K562 (cell line): ENCODE data around the gene ARL11. TPM values are rescaled to one million over a fixed set of nuclear protein-coding genes. Genes with fewer than 3 reads are reported as not detected.

Source experiments
- CEBPG ChIP-seq, 3 experiments: fragments of 200-800 bp in 1 of 3; sonication (Bioruptor generic) in 1 of 3; sonication (generic) in 1 of 3; formaldehyde crosslinking in 1 of 3; IDR thresholded peaks in 2 of 3; conservative IDR thresholded peaks in 1 of 3; 2 replicates each; pipeline versions ENCODE4 v1.6.1 to v1.8.0; 2016 to 2022; ENCODE audit warnings: missing compliant biosample characterization in 2 of 3, missing genetic modification characterization in 2 of 3, mild to moderate bottlenecking in 1 of 3, missing genetic modification reagents in 1 of 3
- CTBP1 ChIP-seq: fragments of 450-650 bp; IDR thresholded peaks from 2 replicates; pipeline ENCODE4 v1.6.1; 2016; ENCODE audit warnings: borderline replicate concordance
- ESRRA ChIP-seq: fragments of 450-650 bp; IDR thresholded peaks from 2 replicates; pipeline ENCODE4 v1.6.1; 2014; ENCODE audit warnings: low read depth, mild to moderate bottlenecking, moderate library complexity, borderline replicate concordance
- FOXA1 ChIP-seq: fragments of 450-650 bp; IDR thresholded peaks from 2 replicates; pipeline ENCODE4 v1.6.1; 2016; ENCODE audit warnings: mild to moderate bottlenecking, borderline replicate concordance
- JUND ChIP-seq, 2 experiments: IDR thresholded peaks; 2 replicates in 1 of 2; 3 replicates in 1 of 2; pipeline ENCODE4 v1.6.1; 2011; ENCODE audit warnings: borderline replicate concordance in 2 of 2, low read depth in 2 of 2, low read length in 2 of 2, improper control_type of control experiment in 1 of 2, missing biosample characterization in 1 of 2, missing genetic modification characterization in 1 of 2, missing genetic modification reagents in 1 of 2
- MAFG ChIP-seq: fragments of 450-650 bp; conservative IDR thresholded peaks from 2 replicates; pipeline ENCODE4 v1.6.1; 2016; ENCODE audit warnings: missing genetic modification characterization, missing compliant biosample characterization
- MGA ChIP-seq: fragments of 450-650 bp; IDR thresholded peaks from 2 replicates; pipeline ENCODE4 v1.6.1; 2016; ENCODE audit warnings: mild to moderate bottlenecking, moderate library complexity
- PCBP2 ChIP-seq: fragments of 200-400 bp; formaldehyde crosslinking; IDR thresholded peaks from 2 replicates; pipeline ENCODE4 v1.6.1; 2018; ENCODE audit warnings: low read length, low read depth, mild to moderate bottlenecking, moderate library complexity; ENCODE audit not compliant: poor library complexity, severe bottlenecking
- SOX6 ChIP-seq: fragments of 450-650 bp; IDR thresholded peaks from 2 replicates; pipeline ENCODE4 v1.6.1; 2014; ENCODE audit warnings: mild to moderate bottlenecking
- ZNF707 ChIP-seq: fragments of 250-450 bp; sonication (Bioruptor Pico); conservative IDR thresholded peaks from 2 replicates; pipeline ENCODE4 v1.8.0; 2022; ENCODE audit warnings: inconsistent platforms, mild to moderate bottlenecking, moderate library complexity
- polyA plus RNA-seq, 8 experiments: library from polyadenylated mRNA; depleted of rRNA in 4 of 8; stranded (reverse) in 5 of 8; unstranded in 3 of 8; fragments of >200 nt; fragmentation: Nextera tagmentation in 2 of 8; fragmentation: Illumina TruSeq in 1 of 8; extraction: Ambion mirVana in 2 of 8; extraction: Trizol in 1 of 8; gene quantifications; 2 replicates each; pipeline versions ENCODE4 v1.2.1 to v1.2.3, GENCODE V29; 2011 to 2014; ENCODE audit warnings: inconsistent platforms in 1 of 8, missing spikeins in 1 of 8
- total RNA-seq, 7 experiments: library from RNA; depleted of rRNA in 6 of 7; stranded (reverse); fragments of >200 nt in 6 of 7; fragmentation: Illumina TruSeq in 2 of 7; extraction: Trizol in 2 of 7; gene quantifications; 2 replicates each; pipeline versions ENCODE4 v1.2.1 to v1.2.3, GENCODE V29; 2011 to 2021; ENCODE audit warnings: low replicate concordance in 1 of 7
- TF ChIP-seq, protein P1 (sequence below), 2 experiments: fragments of 450-650 bp in 1 of 2; sonication (generic) in 1 of 2; formaldehyde crosslinking in 1 of 2; IDR thresholded peaks in 1 of 2; conservative IDR thresholded peaks in 1 of 2; 2 replicates each; pipeline versions ENCODE4 v1.6.1 to v1.8.1; 2016 to 2023; ENCODE audit warnings: mild to moderate bottlenecking in 2 of 2, moderate library complexity in 2 of 2, inconsistent platforms in 1 of 2, missing genetic modification reagents in 1 of 2
- TF ChIP-seq, protein P2 (sequence below): sonication (generic); formaldehyde crosslinking; IDR thresholded peaks from 2 replicates; pipeline ENCODE4 v1.8.0; 2022; ENCODE audit warnings: missing genetic modification reagents, mild to moderate bottlenecking, moderate library complexity, borderline replicate concordance

The ARL11 gene
- total and polyA plus RNA-seq, 9 of the 15 experiments (the other 6 are each of a cell fraction or from before 2014, with no cell fraction given): 0.18 to 0.87 (median 0.45) TPM

DNA sequence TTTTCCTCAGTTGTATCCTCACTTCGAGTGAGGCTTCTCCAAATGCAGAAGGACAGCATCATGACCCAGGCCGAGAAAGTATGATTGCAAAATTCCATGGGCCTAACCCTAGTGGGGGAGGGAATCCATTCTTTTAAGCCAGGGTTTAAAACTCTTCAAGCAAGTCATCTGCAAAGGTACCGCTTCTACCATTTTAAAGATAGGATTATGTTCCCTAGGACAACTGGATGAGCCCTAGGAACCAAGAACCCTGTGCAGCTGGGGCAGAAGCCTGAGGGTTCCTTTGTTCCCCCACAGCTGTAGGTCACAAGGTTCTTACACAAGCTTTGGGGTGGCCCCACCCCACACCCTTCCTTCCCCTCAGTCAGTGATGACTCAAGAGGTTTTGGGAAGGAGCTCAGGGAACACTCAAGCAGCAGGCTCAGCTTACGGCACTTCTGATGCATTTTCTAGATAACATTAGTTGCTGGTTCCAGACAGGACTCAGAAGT, 13.5 kb downstream of the ARL11 start (continued):
- TF ChIP-seq MGA: 0 out of 2 replicates have a peak, but pooled peaks have one; percentile 8
- TF ChIP-seq CTBP1: peak; percentile 49; the same call in 1 of the 2 replicates
- no peak for TF ChIP-seq PCBP2
- 0 out of 2 replicates have a peak, but pooled peaks have one; percentile 16 for TF ChIP-seq ESRRA
- peak; percentile 70 for TF ChIP-seq JUND (IDR thresholded peaks at IDR 0.05; ENCODE audit: borderline replicate concordance, low read depth, low read length)
- peak; percentile 59; the same call in 1 of the 3 replicates for TF ChIP-seq JUND (tag; IDR thresholded peaks at IDR 0.05; ENCODE audit: borderline replicate concordance, low read depth, low read length)
- no peak for TF ChIP-seq FOXA1
- TF ChIP-seq, protein P1, sequence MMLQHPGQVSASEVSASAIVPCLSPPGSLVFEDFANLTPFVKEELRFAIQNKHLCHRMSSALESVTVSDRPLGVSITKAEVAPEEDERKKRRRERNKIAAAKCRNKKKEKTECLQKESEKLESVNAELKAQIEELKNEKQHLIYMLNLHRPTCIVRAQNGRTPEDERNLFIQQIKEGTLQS (IDR thresholded peaks at IDR 0.05): peak; percentile 78
- TF ChIP-seq, protein P1 (CRISPR knock-in tag; conservative IDR thresholded peaks at IDR 0.05): no peak
- TF ChIP-seq MAFG (tag): 0 out of 2 replicates have a peak, but pooled peaks have one; percentile 23
- no peak for TF ChIP-seq ZNF707 (CRISPR knock-in tag)
- TF ChIP-seq SOX6: peak; percentile 52; the same call in 1 of the 2 replicates
- TF ChIP-seq, protein P2, sequence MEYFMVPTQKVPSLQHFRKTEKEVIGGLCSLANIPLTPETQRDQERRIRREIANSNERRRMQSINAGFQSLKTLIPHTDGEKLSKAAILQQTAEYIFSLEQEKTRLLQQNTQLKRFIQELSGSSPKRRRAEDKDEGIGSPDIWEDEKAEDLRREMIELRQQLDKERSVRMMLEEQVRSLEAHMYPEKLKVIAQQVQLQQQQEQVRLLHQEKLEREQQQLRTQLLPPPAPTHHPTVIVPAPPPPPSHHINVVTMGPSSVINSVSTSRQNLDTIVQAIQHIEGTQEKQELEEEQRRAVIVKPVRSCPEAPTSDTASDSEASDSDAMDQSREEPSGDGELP (CRISPR knock-in tag): peak; percentile 36; the same call in 1 of the 2 replicates
- TF ChIP-seq CEBPG (CRISPR knock-in tag; IDR thresholded peaks at IDR 0.05): no peak
- peak; percentile 53 to 70 for TF ChIP-seq CEBPG (tag; conservative IDR thresholded peaks at IDR 0.05 in 1 of 2, IDR thresholded peaks at IDR 0.05 in 1 of 2)
